Activated gamma-delta T cell (primary cell): ENCODE results near the gene FOXN3.
"Not testable (repeated sequence)": the region's sequence is repeated elsewhere in the genome, so short reads cannot be mapped to it uniquely, and the experiment has no call there.

Experiments used
- DNase-seq: peaks from one replicate; lab custom pipeline; 2025; lab: John Stamatoyannopoulos, UW

Gene FOXN3

DNA sequence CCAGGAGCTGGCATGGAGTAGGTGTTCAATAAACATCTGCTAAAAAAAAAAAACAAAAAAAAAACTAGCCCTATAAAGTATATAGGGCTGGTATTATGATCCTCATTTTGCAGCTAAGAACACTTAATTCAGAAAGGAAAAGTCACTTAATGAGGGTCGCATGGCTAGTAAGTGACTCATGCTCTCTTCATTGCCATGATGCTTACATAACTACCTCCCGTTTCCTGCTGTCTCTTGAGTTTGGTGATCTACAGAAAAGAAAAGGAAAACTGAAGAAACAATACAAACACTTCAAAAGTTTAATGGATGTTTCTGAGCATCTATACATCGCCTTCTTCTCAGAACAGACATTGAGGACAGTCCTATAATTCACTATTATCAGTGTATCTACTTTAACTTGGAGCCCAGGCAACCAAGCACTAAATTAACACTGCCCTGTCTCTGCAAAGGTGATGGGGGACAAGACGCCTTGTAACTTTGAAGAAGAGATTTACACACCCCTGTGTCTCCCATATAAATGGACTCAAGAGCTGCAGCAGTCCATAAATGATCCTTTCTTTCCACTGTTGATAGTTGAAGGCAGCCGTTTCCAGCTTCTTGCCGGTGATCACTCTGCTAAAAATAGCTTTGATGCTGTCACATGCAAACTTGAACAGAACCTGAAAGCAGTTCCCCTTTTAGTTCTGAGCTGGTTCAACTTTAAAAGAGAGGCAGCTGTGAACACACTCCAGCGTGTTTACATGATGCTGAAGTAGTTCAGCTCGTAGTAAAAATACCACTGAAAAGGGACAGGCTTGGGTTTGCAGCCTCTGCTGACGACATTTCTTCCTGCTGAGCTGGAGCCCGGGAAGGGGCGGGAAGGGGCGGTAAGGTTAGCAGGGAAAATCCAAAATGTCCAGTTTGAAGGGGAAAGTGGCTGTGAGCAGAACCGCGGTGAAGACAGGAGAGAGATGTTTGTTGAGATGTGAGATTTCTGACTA is 113.3 kb downstream of the FOXN3 start:
- DNase-seq: no peak

DNA sequence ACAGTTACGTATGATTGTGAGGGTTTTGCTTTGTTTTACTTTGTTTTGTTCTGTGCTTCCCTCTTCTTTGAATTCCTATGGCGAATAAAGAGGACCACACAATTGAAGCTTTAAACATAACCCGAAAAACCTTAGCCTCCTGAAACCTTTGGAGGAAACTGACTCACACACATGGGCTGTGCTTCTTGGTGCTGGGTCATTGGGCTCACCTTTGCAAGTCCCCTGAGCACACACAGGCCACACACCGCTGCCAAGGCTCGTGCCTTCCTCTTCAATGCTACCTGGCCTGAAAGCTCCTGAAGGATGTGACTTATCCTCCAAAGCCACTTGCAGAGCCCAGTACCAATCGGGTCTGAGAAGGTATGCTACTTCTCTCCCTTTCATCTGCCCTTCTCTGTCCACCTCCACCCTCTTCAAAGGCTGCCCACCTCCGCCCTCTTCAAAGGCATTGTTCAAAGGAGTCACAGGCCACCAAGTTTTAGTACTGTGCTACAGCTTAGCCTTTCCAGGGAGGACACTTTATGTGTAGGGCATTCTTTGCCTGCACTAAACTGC is 114.6 kb downstream of the FOXN3 start:
- DNase-seq: no peak

DNA sequence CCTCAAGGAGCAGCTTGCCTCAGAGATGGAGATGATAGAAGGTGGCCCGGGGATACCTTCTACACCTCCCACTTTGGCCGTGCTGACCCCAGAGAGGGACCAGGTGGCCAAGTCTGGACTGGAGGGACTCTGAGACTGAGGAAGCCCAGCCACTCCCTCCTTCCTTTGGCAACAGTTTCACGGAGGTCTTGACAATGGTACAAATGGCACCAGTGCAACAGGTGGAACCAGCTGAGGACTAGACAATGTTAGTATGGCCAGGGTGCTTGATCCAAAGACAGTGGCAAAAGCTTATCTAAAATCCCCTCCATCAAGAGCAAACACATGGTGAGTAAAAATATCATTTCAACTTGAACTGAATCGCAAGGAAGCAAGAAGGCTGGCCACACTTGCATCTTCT is 117.4 kb downstream of the FOXN3 start:
- DNase-seq: no peak

DNA sequence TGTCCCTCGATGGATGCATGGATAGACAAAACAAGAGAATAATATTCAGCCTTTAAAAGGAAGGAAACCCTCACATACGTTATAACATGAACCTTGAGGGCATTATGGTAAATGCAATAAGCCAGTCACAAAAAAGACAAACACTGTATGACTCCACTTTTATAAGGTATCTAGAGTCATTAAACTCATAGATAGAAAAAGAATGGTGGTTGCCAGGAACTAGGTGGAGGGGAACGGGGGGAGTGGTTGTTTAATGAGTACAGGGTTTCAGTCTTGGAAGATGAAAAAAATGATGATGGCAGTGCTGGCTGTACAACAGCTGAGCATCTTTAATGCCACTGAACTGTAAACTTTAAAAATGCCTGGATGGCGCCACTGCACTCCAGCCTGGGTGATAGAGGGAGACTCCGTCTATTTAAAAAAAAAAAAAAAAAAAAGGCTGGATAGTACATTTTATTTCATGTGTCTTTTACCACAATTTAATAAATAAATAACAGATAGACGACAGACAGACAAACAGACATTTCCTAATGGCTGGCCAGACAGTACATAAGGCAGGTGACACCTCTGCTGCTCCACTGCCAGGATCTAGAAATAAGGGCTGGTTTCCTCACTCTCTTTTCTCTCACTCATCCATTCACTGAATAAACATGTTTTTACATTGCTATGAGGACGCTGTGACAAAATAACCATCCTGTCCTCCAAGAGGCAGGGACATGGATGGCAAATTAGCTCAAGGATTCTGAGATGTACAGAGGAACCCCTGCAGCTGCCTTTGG is 118.8 kb downstream of the FOXN3 start:
- no peak for DNase-seq

DNA sequence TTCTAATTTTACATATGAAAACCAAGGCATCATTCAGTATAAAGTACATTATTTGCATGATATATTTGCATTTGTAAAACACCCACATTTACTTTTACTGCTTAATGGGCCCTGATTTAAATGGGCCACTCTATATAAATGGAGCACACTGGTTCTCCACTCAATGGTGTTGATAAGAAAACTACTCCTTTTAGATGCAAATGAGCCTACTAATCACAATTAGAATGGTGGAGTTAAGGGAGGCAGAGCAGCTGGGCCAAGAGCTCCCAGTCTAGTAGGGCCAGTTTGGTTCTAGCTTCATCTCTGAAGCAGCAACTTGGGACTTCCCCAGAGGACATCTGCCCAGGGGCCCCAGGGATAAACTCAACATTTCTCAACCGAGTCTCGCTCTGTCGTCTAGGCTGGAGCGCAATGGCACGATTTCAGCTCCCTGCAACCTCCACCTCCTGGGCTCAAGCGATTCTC is 120.7 kb downstream of the FOXN3 start:
- no peak for DNase-seq

DNA sequence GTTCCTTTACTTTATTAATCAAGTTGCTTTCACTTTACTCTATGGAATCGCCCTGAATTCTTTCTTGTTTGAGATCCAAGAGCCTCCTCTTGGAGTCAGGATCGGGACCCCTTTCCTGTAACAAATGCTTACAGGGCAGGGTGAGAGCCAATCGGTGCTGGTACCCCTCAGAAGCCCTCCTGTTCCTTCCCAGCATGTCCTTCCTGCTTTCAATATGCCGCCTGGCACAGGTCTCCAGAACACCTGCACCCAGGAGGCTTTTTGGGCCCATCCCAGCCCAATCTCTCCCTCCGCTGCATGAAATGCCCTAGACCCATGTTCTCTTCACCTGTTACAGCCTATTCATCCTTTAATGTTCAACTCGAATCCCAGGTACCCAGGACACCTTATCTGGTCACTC is 122.2 kb downstream of the FOXN3 start:
- DNase-seq: no peak

DNA sequence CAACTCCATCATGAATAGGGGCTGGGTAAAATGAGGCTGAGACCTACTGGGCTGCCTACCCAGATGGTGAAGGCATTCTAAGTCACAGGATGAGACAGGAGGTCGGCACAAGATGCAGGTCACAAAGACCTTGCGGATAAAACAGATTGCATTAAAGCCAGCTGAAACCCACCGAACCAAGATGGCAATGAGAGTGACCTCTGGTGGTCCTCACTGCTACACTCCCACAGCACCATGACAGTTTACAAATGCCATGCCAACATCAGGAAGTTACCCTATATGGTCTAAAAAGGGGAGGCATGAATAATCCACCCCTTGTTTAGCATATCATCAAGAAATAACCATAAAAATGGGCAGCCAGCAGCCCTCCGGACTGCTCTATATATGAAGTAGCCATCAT is 122.6 kb downstream of the FOXN3 start:
- DNase-seq: not testable (repeated sequence)

DNA sequence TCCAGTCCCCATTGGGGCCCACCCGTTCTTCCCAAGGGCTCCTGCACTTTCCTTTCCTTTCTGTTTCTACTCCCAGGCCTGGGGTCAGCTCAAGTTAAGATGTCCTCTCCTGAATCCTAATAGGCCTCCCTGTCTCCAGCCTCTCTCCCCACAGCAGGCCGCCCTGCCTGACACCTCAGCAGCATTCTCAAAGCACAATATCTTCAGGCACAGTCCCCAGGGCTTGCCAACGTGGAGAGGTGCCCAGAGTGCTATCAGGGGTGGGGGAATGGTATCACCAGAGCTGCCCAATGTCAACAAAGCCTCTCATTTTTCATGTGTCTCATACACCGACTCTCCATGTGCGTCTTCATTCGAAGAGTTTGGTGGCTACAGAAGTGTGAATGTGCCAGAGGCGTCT is 123.0 kb downstream of the FOXN3 start:
- no peak for DNase-seq

DNA sequence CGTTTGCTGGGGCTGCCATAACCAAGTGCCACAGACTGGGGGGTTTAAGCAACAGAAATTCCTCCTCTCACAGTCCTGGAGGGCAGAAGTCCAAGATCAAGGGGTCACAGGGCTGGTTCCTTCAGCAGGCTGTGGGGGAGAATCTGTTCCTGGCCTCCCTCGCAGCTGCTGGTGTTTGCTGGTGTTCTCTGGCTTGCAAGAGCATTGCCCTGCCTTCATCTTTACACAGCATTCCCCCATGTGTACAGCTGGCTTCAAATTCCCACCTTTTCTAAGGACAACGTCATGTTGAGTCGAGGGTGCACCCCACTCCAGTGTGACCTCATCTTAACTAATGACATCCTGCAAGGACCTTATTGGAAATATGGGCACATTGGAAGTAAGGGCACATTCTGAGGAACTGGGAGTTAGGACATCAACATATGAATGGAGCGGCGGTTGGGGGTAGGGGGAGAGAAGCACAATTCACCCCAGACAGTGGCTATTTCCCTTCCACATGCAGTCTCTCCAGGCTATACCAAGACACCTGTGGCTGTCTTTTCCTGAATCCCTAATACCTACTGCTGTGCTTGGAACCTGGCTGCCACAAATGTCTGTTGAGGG is 123.6 kb downstream of the FOXN3 start:
- DNase-seq: no peak

DNA sequence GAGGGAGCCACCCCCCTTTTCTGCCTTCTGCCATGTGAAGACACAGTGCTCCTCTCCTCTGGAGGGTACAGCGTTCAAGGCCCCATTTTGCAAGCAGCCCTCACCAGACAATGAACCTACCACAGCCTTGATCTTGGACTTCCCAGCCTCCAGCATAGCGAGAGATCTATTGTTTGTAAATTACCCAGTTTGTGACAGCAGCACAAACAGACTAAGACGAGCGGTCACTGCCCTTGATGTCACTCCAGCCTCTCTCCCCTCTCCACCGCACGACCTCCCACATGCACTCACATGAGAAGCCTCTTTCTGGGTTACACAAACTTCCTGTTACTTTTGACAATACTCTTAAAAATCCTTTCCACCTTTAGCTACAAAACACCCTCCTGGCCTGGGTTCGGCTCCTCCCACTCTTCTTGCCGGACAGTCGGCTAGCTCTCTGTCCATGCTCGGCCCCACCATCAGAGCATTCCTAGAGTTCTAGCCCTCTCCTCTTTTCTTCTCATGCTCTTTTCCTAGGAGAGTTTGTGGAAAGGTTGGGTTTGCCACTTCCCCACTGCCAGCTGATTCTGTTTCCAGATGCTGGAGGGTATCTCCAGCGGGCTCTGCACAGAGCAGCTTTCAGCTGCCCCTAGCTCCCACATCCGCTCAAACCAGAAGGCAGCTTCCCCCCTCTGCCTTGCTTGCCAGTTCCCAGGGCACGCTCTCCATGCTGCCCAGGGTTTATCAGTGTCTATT is 124.3 kb downstream of the FOXN3 start:
- DNase-seq: no peak

DNA sequence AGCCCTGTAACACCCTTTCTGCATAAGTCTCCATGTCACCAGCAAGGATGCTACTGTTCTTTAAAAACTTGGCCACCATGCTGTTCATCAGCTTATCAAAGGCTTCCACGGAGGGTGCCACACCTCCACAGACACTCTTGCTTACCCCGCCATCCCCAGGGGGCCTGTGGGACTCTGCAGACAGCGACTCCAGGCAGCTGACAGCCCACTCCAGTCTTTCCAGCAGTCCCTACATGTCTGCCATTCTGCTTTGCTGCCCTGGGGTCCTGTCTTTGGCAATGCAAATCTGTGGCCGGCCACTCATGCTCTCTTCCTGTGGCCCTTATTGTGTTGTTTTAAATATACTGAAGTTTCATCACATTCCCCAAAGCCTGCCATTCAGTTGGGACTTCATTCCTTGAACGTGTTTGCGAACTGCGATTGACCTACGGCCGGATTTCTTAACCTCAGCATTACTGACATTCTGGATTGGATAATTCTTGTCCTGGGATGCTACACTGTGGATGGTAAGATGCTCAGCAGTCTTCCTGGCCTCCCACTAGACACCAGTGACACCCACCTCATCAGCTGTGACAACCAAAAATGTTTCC is 125.6 kb downstream of the FOXN3 start:
- no peak for DNase-seq

DNA sequence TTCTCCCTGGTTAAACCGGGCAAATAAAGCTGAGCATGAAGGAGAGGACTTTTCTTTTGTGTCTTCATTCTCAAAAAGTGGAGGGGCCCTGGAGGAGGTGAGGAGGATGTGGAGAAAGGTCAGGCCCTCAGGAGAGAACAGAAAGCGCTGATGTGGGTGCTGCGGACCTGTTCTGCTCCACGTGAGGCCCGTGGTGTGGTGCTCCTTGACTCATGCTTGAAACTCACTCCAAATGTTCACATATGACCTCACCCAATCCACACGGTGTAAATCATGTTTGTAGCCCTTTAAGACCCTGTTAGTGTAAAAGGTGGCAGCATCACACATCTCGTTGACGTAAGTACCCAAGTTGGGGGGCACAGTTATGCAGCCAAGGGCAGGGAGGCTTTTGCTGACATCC is 126.2 kb downstream of the FOXN3 start:
- DNase-seq: no peak

DNA sequence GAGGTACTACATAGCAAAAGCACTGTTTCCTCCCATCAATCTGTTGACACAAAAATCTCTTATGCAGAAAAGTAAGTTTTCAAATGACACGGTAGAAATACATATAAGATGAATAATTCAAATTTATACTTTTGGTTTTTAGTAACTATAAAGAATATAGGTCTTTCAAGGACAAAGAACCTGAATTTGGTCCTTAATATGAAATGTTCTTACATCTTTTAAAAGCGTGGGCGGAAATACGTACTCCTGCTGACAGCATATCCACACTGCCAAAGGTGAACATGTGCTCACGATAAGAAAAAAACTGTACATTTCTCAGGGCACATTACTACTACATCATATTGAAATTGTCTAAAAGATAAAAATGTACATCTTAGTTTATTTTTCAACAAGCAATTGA is 127.6 kb downstream of the FOXN3 start:
- no peak for DNase-seq

DNA sequence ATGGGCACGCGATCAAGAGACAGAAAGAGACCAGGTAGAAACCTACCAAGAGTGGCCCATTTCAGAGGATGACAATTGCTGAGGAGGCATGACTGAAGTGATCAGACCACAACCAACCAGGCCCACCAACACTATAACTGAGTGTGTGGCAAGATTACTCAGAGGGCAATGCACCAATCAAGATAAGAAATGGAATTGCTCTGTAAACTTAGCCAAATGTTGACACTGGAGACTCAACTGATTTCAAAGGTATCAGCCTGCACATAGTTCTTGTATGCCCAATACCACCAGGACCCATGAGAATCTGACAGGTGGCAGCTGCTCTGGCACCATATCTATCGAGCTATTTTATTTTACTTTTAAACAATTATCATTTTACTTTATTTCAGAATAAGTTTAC is 128.9 kb downstream of the FOXN3 start:
- no peak for DNase-seq

DNA sequence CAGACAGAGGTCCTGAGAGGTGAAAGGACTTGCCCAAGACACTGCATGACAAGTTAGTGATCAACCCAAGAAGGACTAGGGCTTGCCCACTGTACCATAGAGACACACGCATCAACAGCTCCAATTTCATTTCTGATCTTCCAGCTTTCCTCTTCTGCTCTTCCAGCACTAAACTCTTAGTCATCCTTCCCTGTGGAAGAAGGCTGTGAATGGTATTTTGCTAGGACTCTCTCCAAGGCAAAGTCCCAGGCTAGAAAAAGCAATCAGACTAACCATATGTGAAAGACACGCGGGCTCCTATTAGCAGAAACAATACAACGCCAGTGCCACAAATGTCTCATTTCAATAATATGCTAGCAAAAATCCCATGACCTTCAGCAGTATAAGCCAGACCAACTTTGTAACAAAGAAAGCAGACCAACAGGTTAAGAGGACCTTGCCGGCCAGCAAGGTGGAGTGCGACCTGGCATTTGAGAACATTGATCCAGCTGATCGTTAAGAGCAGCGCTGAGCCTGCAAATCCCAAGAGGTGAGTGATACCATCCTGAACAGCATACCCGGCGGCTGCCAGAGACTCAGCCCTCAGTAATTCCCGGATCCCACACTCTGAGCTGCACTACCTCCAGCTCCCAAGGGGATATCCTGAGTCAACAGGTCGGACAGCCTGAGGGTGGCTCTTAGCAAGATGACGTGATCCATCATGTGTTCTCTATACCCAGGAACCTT is 132.5 kb downstream of the FOXN3 start:
- DNase-seq: no peak

DNA sequence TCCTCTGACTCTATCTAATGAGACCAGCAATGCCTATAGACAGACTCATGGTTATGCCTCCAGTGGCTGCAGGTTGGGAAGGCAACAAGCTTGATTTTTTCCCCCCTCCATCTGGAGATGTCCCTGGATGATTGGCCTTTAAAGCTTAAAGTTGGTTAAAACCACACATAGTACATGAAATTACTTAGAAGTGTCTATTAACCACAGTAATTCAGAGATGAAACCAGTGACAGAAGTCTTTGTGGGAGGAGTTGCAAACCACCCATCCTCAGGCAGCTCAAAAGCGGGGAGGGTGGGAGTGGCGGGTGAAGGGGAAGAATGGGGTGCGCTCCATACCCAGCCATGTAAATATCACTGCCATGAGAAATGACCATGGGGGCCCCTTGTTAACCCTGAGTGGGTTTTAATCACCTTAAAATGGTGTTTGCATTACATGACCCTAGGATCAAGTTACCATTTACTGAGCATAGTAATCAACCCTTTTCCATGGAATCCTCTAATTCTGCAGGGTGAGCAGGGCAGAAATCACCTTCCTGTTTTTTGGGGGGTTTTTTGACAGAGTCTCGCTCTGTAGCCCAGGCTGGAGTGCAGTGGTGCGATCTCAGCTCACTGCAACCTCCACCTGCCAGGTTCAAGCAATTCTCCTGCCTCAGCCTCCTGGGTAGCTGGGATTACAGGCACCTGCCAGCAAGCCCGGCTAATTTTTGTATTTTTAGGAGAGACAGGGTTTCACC is 133.5 kb downstream of the FOXN3 start:
- DNase-seq: no peak

DNA sequence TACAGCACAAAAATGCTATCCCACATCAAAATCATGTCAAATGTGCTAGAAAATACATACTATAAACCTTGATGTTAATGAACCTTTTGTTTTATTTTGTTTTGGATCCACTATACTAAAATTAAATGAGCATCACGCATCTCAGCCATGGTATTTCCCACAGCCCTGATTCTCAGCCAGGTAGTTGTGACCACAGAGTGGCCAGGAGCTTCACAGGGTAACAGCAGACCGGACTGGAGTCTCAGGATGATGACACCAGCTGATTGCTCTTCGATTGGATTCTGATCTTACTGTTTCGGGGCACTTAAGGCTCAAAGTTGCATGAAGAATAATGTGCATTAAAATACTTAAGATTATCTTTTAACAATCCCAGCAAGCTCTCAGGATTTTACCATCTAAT is 134.8 kb downstream of the FOXN3 start:
- no peak for DNase-seq

DNA sequence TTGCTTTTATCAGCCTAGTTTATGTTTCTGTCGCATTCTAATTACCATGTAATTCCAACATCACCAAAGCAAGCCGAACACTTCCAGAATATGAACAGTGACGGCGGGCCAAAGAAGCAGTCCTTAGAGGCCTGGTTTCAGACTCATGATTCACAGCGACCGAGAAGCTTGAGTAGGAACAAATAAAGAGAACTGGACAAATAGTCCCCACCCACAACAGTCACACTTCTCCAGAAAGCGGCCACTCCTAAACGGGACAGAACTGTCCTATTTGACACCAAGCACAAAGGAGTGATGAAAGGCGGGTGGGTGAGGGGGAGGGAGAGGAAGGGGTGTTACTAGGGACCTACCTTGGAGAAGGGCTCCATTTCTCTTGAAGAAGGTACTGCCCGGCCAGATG is 136.4 kb downstream of the FOXN3 start:
- no peak for DNase-seq

DNA sequence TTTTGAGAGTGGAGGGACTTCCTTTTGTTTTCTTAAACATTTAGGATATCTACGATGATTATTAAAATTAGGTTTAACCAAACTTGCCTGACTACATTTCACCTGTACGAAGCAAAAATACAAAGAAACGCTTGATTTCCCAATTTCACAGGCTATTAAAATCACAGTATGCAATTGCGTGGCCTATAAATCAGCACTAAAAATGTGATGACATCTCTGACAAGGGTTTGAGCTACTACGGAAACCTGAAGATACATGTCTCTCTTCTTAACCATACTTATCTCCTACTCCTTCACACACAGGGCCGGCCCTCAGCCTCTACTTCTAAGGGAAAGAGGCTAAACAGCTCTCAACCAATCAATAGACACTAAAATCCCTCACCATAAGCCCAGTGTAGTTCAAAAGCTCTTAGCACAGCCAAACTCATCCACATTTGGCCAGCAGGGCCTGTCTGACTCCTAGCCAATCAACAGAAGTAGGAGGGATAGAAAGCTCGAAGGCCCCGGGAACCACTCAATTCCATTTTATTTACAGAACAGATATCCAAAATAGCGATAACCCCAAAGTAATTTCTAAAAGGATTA is 137.3 kb downstream of the FOXN3 start:
- no peak for DNase-seq
